NT2/D1 (cell line): Measurements from ENCODE around the gene C10orf71.

Experiments used
- DNase-seq: peaks from one replicate; pipeline ENCODE4 v3.0.0-alpha.2; 2011; ENCODE audit warnings: low read depth, low spot score
- H3K27me3 ChIP-seq: 2 replicates; pipeline ENCODE4 v1.6.0; 2011; ENCODE audit warnings: mild to moderate bottlenecking; ENCODE audit not compliant: insufficient read length, insufficient read depth
- H3K36me3 ChIP-seq: 2 replicates; pipeline ENCODE4 v1.6.1; 2011; ENCODE audit warnings: mild to moderate bottlenecking, low read length, mixed read lengths; ENCODE audit not compliant: insufficient read depth, insufficient read length
- H3K4me1 ChIP-seq: 2 replicates; pipeline ENCODE4 v1.5.1; 2011; ENCODE audit not compliant: insufficient read depth, insufficient read length
- H3K4me3 ChIP-seq: 2 replicates; pipeline ENCODE4 v1.5.1; 2011; ENCODE audit warnings: low read depth; ENCODE audit not compliant: insufficient read length
- H3K9ac ChIP-seq: 2 replicates; pipeline ENCODE4 v1.6.0; 2011; ENCODE audit warnings: low read depth; ENCODE audit not compliant: insufficient read length
- H3K9me3 ChIP-seq: 2 replicates; pipeline ENCODE4 v1.5.1; 2011; ENCODE audit warnings: mild to moderate bottlenecking, low read length; ENCODE audit not compliant: insufficient read depth
- SUZ12 ChIP-seq: IDR thresholded peaks from 2 replicates; pipeline ENCODE4 v1.6.1; 2011; ENCODE audit not compliant: insufficient read length, insufficient read depth; ENCODE audit errors: extremely low read depth
- YY1 ChIP-seq: IDR thresholded peaks from 2 replicates; pipeline ENCODE4 v1.6.1; 2011; ENCODE audit not compliant: insufficient read length, insufficient read depth
- ZNF274 ChIP-seq: IDR thresholded peaks from 2 replicates; pipeline ENCODE4 v1.6.1; 2011; ENCODE audit warnings: mild to moderate bottlenecking, low read depth, low read length

Gene C10orf71

DNA sequence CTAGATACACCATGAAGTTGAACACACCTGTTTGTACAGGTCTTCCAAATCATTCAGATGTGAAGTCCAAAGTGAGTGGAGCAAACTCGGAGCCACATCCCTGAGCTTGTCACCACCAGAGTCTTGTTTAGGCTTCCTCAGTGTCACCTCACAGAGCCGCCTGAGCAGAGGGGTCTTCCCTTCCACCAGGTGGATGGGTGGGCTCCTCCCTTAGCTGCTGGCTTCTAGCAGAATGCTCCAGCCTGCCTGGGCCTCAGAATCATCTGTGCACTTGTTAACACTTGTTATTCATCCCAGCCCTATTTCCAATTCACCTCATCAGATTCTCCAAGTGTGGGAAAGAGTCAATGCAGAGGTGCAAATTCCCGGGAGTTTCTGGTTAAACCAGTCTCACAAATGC lies 32.5 kb downstream of the C10orf71 start:
- H3K27me3 ChIP-seq, result no peaks in the 10 kb centered on the region
- no peak overlapping the region for H3K4me3 ChIP-seq
- TF ChIP-seq ZNF274, result no peak
- no peak for TF ChIP-seq YY1
- no peak for TF ChIP-seq SUZ12
- no peak overlapping the region for H3K9ac ChIP-seq
- no peaks in the 10 kb centered on the region for H3K4me1 ChIP-seq
- no peaks in the 10 kb centered on the region for H3K9me3 ChIP-seq
- no peak for DNase-seq
- H3K36me3 ChIP-seq, result no peaks in the 10 kb centered on the region

DNA sequence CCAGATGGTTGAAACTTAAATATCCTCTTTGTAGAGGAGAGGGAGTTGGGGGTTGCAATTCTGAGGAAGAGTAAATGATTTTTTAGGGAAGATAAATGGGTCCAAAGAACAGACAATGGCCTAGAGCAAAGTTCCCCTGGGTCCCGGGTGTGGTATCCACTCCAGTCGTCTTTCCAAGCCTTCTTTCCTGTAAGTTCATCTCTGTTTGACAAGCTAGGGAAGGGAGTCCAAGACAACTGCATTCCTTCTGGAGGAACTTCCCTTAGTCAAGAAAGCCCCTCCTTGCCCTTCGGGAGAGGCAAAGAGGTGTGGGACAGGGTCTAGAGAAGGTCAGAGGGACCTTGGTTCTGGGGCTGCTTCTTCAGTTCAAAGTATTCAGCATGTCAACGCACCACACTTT lies 33.4 kb downstream of the C10orf71 start:
- H3K9ac ChIP-seq, result no peak overlapping the region
- DNase-seq, result no peak
- H3K36me3 ChIP-seq, result no peaks in the 10 kb centered on the region
- no peaks in the 10 kb centered on the region for H3K27me3 ChIP-seq
- H3K4me1 ChIP-seq, result no peaks in the 10 kb centered on the region
- no peaks in the 10 kb centered on the region for H3K9me3 ChIP-seq
- TF ChIP-seq ZNF274 (no peak), SUZ12 (no peak), YY1 (no peak)
- no peak overlapping the region for H3K4me3 ChIP-seq

DNA sequence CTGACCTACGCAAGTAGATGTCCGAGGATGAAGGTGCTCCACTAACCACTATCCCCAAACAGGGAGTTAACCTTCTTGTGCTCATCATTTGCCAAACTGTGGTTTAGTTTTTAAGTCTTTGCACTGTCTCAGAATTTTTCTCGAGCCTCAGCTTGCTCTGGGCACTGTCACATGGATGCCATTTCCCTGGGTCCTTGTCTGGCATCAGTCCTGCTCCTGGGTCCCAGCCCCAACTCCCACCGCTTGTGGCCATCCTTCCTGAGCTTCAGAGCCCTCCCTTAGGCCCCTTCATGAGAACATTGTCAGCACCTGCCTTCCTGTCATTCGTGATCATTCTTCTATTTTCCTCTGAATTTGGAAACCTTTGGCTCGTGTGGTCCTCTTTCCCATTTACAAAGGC lies 33.8 kb downstream of the C10orf71 start:
- Histone ChIP-seq H3K9ac (no peak overlapping the region), H3K4me3 (no peak overlapping the region), H3K36me3 (no peaks in the 10 kb centered on the region), H3K27me3 (no peaks in the 10 kb centered on the region), H3K4me1 (no peaks in the 10 kb centered on the region), H3K9me3 (no peaks in the 10 kb centered on the region)
- DNase-seq, result no peak
- TF ChIP-seq ZNF274 (no peak), YY1 (no peak), SUZ12 (no peak)

DNA sequence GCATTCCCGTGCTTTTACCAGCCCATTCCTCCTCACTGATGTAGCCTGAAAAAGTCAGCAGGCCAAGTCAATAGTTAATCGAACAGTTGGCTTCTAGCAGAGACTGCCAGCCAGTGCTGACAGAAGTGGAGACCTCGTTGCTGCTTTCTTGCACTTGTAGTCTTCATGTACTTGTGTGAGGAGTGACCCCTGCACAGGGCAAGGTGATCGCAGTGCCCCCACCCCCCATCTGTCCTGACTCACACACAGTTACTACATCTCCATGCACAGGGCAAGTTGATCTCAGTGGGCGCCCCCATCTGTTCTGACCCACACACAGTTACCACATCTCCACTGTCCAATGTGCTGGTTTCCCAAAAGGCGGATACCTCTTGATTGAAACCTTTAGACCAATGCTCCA lies 34.2 kb downstream of the C10orf71 start:
- Histone ChIP-seq H3K9me3 (no peaks in the 10 kb centered on the region), H3K27me3 (no peaks in the 10 kb centered on the region), H3K4me3 (no peak overlapping the region), H3K9ac (no peak overlapping the region), H3K36me3 (no peaks in the 10 kb centered on the region), H3K4me1 (no peaks in the 10 kb centered on the region)
- DNase-seq, result no peak
- TF ChIP-seq YY1 (no peak), ZNF274 (no peak), SUZ12 (no peak)

DNA sequence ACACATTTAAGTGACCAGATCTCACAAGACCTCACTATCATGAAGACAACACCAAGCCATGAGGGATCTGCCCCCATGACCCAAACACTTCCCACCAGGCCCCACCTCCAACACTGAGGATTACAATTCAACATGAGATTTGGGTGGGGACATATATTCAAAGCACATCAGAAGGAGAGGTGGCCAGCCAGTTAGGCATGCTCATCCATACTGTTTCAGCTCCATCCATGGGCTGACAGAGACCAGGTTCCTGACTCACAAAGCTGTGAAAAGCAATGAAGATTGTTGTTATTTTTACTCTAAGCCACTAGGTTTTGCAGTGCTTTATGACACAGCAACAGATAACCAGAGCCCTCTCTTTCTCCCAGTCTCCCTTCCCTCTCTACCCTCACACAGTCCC lies 36.0 kb downstream of the C10orf71 start:
- Histone ChIP-seq H3K9ac (no peak overlapping the region), H3K36me3 (no peaks in the 10 kb centered on the region), H3K4me1 (no peaks in the 10 kb centered on the region), H3K9me3 (no peaks in the 10 kb centered on the region), H3K4me3 (no peak overlapping the region), H3K27me3 (no peaks in the 10 kb centered on the region)
- DNase-seq, result no peak
- no peak for TF ChIP-seq SUZ12
- TF ChIP-seq YY1, result no peak
- no peak for TF ChIP-seq ZNF274

DNA sequence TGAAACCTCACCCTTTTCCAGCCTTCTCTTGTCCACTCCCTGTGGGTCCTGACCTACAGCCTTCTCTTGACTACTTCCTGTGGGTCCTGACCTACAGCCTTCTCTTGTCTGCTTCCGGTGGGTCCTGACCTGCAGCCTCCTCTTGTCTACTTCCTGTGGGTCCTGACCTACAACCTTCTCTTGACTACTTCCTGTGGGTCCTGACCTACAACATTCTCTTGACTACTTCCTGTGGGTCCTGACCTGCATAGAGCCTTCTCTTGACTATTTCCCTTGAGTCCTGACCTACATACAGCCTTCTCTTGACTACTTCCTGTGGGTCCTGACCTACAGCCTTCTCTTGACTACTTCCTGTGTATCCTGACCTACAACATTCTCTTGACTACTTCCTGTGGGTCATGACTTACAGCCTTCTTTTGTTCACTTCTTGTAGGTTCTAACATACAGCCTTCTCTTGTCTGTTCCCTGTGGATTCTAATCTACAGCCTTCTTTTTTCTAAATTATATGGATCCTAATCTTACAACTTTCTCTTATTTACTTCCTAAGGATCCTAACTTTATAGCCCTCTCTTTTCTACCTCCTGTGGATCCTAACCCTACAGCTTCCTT lies 36.5 kb downstream of the C10orf71 start:
- no peak for DNase-seq
- Histone ChIP-seq H3K36me3 (no peaks in the 10 kb centered on the region), H3K9me3 (no peaks in the 10 kb centered on the region), H3K9ac (no peak overlapping the region), H3K27me3 (no peaks in the 10 kb centered on the region), H3K4me3 (no peak overlapping the region), H3K4me1 (no peaks in the 10 kb centered on the region)
- TF ChIP-seq YY1 (no peak), SUZ12 (no peak), ZNF274 (no peak)

DNA sequence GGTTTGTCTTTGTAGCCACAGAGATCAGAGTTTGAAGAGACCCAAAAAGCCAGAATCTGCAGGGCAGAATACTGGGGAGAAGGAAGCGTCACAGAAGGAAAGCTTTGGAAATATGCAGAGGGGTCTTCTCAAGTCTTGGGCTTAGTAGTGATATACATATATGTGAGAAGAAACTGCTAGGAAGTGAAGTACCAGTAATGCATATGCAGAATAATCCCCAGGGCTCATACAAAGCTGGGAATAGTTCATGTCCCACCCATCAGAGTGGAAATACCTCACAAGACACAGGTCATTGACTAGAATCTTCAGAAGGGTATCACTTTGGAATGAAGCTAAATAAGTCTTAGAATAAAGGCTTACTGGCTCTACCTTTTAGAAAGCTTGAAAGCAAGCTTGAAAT lies 39.6 kb downstream of the C10orf71 start:
- H3K4me1 ChIP-seq, result no peaks in the 10 kb centered on the region
- no peak overlapping the region for H3K9ac ChIP-seq
- no peaks in the 10 kb centered on the region for H3K36me3 ChIP-seq
- TF ChIP-seq SUZ12 (no peak), ZNF274 (no peak), YY1 (no peak)
- no peak overlapping the region for H3K4me3 ChIP-seq
- H3K27me3 ChIP-seq, result no peaks in the 10 kb centered on the region
- H3K9me3 ChIP-seq, result no peaks in the 10 kb centered on the region
- DNase-seq, result no peak

DNA sequence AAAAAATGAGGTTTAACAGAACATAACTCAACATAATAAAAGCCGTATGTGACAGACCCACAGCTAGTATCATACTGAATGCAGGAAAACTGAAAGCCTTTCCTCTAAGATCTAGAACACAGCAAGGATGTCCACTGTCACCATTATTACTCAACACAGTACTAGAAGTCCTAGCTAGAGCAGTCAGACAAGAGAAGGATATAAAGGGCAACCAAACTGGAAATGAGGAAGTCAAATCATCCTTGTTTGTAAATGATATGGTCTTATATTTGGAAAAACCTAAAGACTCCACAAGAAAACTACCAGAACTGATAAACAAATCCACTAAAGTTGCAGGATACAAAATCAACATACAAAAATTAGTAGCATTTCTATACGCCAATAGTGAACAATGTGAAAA lies 45.9 kb downstream of the C10orf71 start:
- H3K27me3 ChIP-seq, result no peaks in the 10 kb centered on the region
- no peaks in the 10 kb centered on the region for H3K36me3 ChIP-seq
- no peak overlapping the region for H3K4me3 ChIP-seq
- no peak for TF ChIP-seq YY1
- TF ChIP-seq ZNF274, result no peak
- TF ChIP-seq SUZ12, result no peak
- no peak for DNase-seq
- H3K9me3 ChIP-seq, result no peaks in the 10 kb centered on the region
- no peaks in the 10 kb centered on the region for H3K4me1 ChIP-seq
- H3K9ac ChIP-seq, result no peak overlapping the region
